Ovary (tissue), 9 donors: ENCODE measurements around the gene DEFB123. TPM values are rescaled to one million over a fixed set of nuclear protein-coding genes. Genes with fewer than 3 reads are reported as not detected.
"Not testable (repeated sequence)": the region's sequence is repeated elsewhere in the genome, so short reads cannot be mapped to it uniquely, and the experiment has no call there.

Experiments used
- DNase-seq, 5 donors: peaks; one replicate each; pipeline ENCODE4 v3.0.0-alpha.2; 2019 to 2020
- H3K27ac ChIP-seq, 2 donors: fragments of 200-600 bp; one replicate each; pipeline versions ENCODE4 v1.5.1 to v1.8.0; 2019 to 2022
- H3K27me3 ChIP-seq: fragments of 200-600 bp; one replicate; pipeline ENCODE4 v1.8.0; 2022
- H3K36me3 ChIP-seq: fragments of 200-600 bp; sonication (generic); one replicate; pipeline ENCODE4 v1.5.1; 2019
- H3K4me1 ChIP-seq: one replicate; pipeline ENCODE4 v1.8.1; 2013; ENCODE audit warnings: mild to moderate bottlenecking, moderate library complexity; ENCODE audit not compliant: insufficient read depth
- H3K4me3 ChIP-seq: fragments of 200-600 bp; sonication (generic); one replicate; pipeline ENCODE4 v1.5.1; 2017
- H3K9me3 ChIP-seq, 2 donors: fragments of 200-600 bp in 1 of 2; sonication (generic) in 1 of 2; one replicate each; pipeline versions ENCODE4 v1.5.1 to v1.8.1; 2013 to 2019; ENCODE audit warnings: mild to moderate bottlenecking in 1 of 2, moderate library complexity in 1 of 2
- CTCF ChIP-seq, 3 donors: fragments of 450-650 bp in 2 of 3; fragments of 200-600 bp in 1 of 3; IDR thresholded peaks; one replicate each; pipeline versions ENCODE4 v1.5.1 to v1.8.0; 2016 to 2022; ENCODE audit warnings: antibody characterized with exemption in 3 of 3, mild to moderate bottlenecking in 1 of 3
- EP300 ChIP-seq: sonication (generic); formaldehyde crosslinking; IDR thresholded peaks from one replicate; pipeline ENCODE4 v1.6.1; 2017; ENCODE audit warnings: antibody characterized with exemption
- POLR2A ChIP-seq: fragments of 450-650 bp; IDR thresholded peaks from one replicate; pipeline ENCODE4 v1.6.1; 2017; ENCODE audit warnings: antibody characterized with exemption, mild to moderate bottlenecking, moderate library complexity
- WGBS, 3 donors: extraction: QIAGEN DNeasy Blood & Tissue Kit in 1 of 3; methylation state at CpG; one replicate each; pipeline versions ENCODE4 v1.1.5 to v1.1.7; 2013 to 2017; 5-methylcytosine and 5-hydroxymethylcytosine counted together
- intact Hi-C, 4 donors: fragments of 100-400 bp; cut with DNase I; formaldehyde crosslinking; loops; one replicate each; pipeline versions ENCODE4 v1.11.0 to v1.15.1; 2022 to 2023
- polyA plus RNA-seq, 2 donors: library from polyadenylated mRNA; stranded (reverse); fragments of 200-250 nt in 1 of 2; fragments of 350-450 nt in 1 of 2; fragmentation: Illumina TruSeq in 1 of 2; extraction: RNeasy Lipid Tissue Mini Kit (QIAGEN cat#74804) in 1 of 2; gene quantifications; one replicate each; pipeline ENCODE4 v1.2.3, GENCODE V29; 2013 to 2014
- total RNA-seq, 7 donors: library from RNA; depleted of rRNA in 2 of 7; stranded (reverse); fragments of >200 nt in 2 of 7; fragmentation: NEBNext Ultra II Directional in 3 of 7; extraction: Animal tissue kit (Norgen Biotek cat#: 25700) in 3 of 7; gene quantifications; one replicate each; pipeline versions ENCODE4 v1.1.0 to v1.2.4, GENCODE V29; 2016 to 2023
- donor health status: DM: no; HTN: no; CAD: no; lungs with moderate emphysema.
- donor health status: DM: no; HTN: no; CAD: no.
- donor health status: Bipolar disorder and iron deficiency.
- donor health status: DM: yes; HTN: yes; CAD: no.
- donor health status: DM: no; HTN: no; CAD: no.
- donor health status: DM: yes; HTN: yes; CAD: no.

The DEFB123 gene
- total and polyA plus RNA-seq, 9 donors, result not detected

- no peaks in the 10 kb centered on the region for H3K4me1 ChIP-seq
- H3K4me3 ChIP-seq, result no peak overlapping the region
- TF ChIP-seq POLR2A (no peak), CTCF (IDR thresholded peaks at IDR 0.05) (no peak), EP300 (no peak)
- no peak overlapping the region for H3K27ac ChIP-seq
- intact Hi-C loops, result no loop called here
- DNase-seq, result no peak
- H3K36me3 ChIP-seq, result no peaks in the 10 kb centered on the region
- H3K9me3 ChIP-seq, result no peaks in the 10 kb centered on the region
- no peaks in the 10 kb centered on the region for H3K27me3 ChIP-seq
These were observed 14.6 kb upstream of the DEFB123 start for GRCh38 chr20:31425797-31426196.

GRCh38 chr20:31426891-31427551, 13.4 kb upstream of the DEFB123 start:
- DNase-seq, intact Hi-C loops, H3K36me3 ChIP-seq, H3K27ac ChIP-seq, H3K4me3 ChIP-seq, H3K27me3 ChIP-seq, H3K4me1 ChIP-seq, H3K9me3 ChIP-seq: not testable (repeated sequence)
- 89 to 91% methylated on average over 20 to 35 of the region's 48 CpGs; no CpG with 5 or more reads in 1 of the 3 donors for WGBS, 3 donors

- H3K9me3 ChIP-seq, DNase-seq, H3K36me3 ChIP-seq, H3K4me3 ChIP-seq, intact Hi-C loops, H3K27ac ChIP-seq, H3K4me1 ChIP-seq, H3K27me3 ChIP-seq: not testable (repeated sequence)
- WGBS, 3 donors, result 94 to 96% (median 96%) methylated on average over 16 to 30 of the region's 31 CpGs
These were observed 12.9 kb upstream of the DEFB123 start for GRCh38 chr20:31427576-31427975.

- intact Hi-C loops, result no loop called here
- DNase-seq, result no peak
- Histone ChIP-seq H3K27ac (no peak overlapping the region), H3K36me3 (no peaks in the 10 kb centered on the region), H3K4me1 (no peaks in the 10 kb centered on the region), H3K27me3 (no peaks in the 10 kb centered on the region), H3K9me3 (no peaks in the 10 kb centered on the region), H3K4me3 (no peak overlapping the region)
- TF ChIP-seq CTCF (IDR thresholded peaks at IDR 0.05) (no peak), POLR2A (no peak), EP300 (no peak)
- WGBS, 3 donors, result 54 to 66% (median 54%) methylated on average over 4 of the region's 4 CpGs
These were observed 9.8 kb upstream of the DEFB123 start for GRCh38 chr20:31430568-31431115.

- no peak for DNase-seq
- Histone ChIP-seq H3K27ac (no peak overlapping the region), H3K36me3 (no peaks in the 10 kb centered on the region), H3K4me1 (no peaks in the 10 kb centered on the region), H3K9me3 (no peaks in the 10 kb centered on the region), H3K27me3 (no peaks in the 10 kb centered on the region), H3K4me3 (no peak overlapping the region)
- no peak for TF ChIP-seq EP300
- TF ChIP-seq CTCF (IDR thresholded peaks at IDR 0.05), result no peak
- no peak for TF ChIP-seq POLR2A
- 45 to 75% (median 49%) methylated on average over 12 of the region's 12 CpGs for WGBS, 3 donors
- intact Hi-C loops, result no loop called here
These were observed 5.8 kb downstream of the DEFB123 start for GRCh38 chr20:31446084-31446819.
